ENCODE measurements around the gene WDR31. TPM values are rescaled to one million over a fixed set of nuclear protein-coding genes. Genes with fewer than 3 reads are reported as not detected.
A peak's percentile ranks its signal among the peaks of the same experiment; 100 is the strongest.

WDR31 gene
- total RNA-seq, 1 donor from 2014 or later = 13.0 TPM

DNA sequence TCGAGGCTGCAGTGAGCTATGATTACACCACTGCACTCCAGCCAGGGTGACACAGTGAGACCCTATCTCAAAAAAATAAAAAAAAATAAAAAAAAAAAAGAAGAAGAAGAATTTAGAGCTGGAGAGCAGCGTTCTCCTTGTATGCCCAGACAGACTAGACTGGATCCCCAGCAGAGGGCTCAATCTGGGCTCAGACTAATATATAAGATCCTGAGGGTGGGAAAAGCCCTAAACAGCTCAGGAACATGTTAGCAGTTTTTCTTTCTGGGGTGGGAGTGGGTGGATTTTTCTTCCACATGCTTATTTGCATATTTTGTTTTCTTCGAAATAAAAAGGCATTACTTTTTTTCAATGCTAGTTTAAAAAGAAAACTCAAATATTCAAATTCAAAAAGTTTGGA, 8.4 kb upstream of the WDR31 start:
- intact Hi-C loops (cut with DNase I) = no loop called here
- DNase-seq (ENCODE audit: missing footprints) = no peak
- ATAC-seq = no peak

- intact Hi-C loops (cut with DNase I) = no loop called here
- ATAC-seq = no peak
Measured at GRCh38 chr9:113345671-113346070, 5.6 kb upstream of the WDR31 start.

GRCh38 chr9:113345190-113345589, 5.1 kb upstream of the WDR31 start:
- intact Hi-C loops (cut with DNase I) = no loop called here
- no peak for DNase-seq (ENCODE audit: missing footprints)
- ATAC-seq = no peak

More at GRCh38 chr9:113345671-113346070, 5.6 kb upstream of the WDR31 start:
- DNase-seq (ENCODE audit: missing footprints) = no peak

GRCh38 chr9:113343732-113344231, 3.7 kb upstream of the WDR31 start:
- ATAC-seq = peak; percentile 77
- peak; percentile 77 for DNase-seq (ENCODE audit: missing footprints)
- intact Hi-C loops (cut with DNase I) = loop anchor here (1.0 kb wide), 1 partner anchor 55 kb away; no protein-coding TSS in a partner anchor

DNA sequence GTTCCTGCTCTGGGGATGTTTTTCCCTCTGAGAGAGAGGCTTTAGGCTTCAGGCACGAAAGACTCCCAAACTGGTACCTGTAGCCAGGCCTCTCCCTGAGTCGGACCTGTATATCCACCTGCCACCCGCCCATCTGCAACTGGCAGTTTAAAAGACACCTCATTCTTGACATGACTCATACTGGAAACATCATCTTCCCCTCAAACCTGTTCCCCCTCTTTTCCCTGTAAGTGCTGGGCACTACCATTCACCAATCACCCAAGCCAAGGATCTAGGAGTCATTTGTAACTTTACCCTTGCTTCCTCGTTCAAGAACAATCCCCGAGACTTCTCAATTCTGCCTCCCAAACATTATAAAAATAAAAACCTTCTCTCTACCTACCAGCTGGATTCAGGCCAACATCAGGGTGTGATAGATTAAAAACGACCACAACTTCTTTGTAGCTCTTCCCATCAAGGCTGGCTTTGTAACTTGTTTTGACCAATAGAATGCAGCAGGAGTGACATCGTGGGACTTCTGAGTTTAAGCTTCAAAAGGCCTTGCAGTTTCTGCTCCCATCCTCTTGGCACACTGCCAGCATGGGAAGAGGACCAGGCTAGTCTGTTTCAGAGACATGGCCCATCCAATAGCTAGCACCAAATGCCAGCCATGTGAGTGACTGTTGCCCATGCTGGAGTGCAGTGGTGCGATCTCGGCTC, 1.8 kb upstream of the WDR31 start:
- DNase-seq (ENCODE audit: missing footprints) = no peak

GRCh38 chr9:113337714-113338113, 2.4 kb downstream of the WDR31 start:
- no peak for ATAC-seq
- DNase-seq (ENCODE audit: missing footprints) = no peak
- intact Hi-C loops (cut with DNase I) = loop anchor here (2.0 kb wide), 2 partner anchors 25 to 63 kb away; partner anchors contain the start of genes CDC26 and PRPF4

More for the DNA sequence above, 1.8 kb upstream of the WDR31 start:
- no peak for ATAC-seq
- intact Hi-C loops (cut with DNase I) = no loop called here

- ATAC-seq = no peak
- intact Hi-C loops (cut with DNase I) = no loop called here
- no peak for DNase-seq (ENCODE audit: missing footprints)
Measured at GRCh38 chr9:113331780-113332179, 8.3 kb downstream of the WDR31 start.

GRCh38 chr9:113328045-113328782, 11.9 kb downstream of the WDR31 start:
- ATAC-seq (peak; percentile 91), DNase-seq (ENCODE audit: missing footprints) (no peak)
- intact Hi-C loops (cut with DNase I) = no loop called here

GRCh38 chr9:113326230-113326629, 13.8 kb downstream of the WDR31 start:
- ATAC-seq = no peak
- no peak for DNase-seq (ENCODE audit: missing footprints)

GRCh38 chr9:113322671-113323070, 17.4 kb downstream of the WDR31 start:
- intact Hi-C loops (cut with DNase I) = no loop called here
- DNase-seq (ENCODE audit: missing footprints) (no peak), ATAC-seq (no peak)

More at GRCh38 chr9:113326230-113326629, 13.8 kb downstream of the WDR31 start:
- intact Hi-C loops (cut with DNase I) = no loop called here

- intact Hi-C loops (cut with DNase I) = no loop called here
- DNase-seq (ENCODE audit: missing footprints) = no peak
Measured at GRCh38 chr9:113320051-113320450, 20.0 kb downstream of the WDR31 start.

DNA sequence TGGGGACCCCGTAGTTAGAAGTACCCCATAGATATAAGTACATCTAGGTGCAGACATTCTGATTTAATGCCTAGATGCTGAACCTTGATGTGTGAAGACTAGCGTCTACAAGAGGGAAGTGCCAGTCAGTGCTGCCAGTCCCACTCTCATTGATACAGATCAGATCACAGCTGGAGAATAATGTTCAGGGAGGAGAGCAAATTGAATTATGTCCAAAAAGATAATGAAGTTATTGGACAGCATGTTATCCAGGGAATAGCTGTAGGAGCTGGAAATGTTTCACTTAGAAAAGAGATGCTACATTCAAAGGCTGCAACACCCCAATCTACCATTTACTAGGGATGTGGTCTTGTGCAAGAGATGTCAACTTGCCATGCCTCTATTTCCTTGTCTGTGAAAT, 21.0 kb downstream of the WDR31 start:
- intact Hi-C loops (cut with DNase I) = no loop called here
- no peak for DNase-seq (ENCODE audit: missing footprints)

More at GRCh38 chr9:113320051-113320450, 20.0 kb downstream of the WDR31 start:
- ATAC-seq = no peak

DNA sequence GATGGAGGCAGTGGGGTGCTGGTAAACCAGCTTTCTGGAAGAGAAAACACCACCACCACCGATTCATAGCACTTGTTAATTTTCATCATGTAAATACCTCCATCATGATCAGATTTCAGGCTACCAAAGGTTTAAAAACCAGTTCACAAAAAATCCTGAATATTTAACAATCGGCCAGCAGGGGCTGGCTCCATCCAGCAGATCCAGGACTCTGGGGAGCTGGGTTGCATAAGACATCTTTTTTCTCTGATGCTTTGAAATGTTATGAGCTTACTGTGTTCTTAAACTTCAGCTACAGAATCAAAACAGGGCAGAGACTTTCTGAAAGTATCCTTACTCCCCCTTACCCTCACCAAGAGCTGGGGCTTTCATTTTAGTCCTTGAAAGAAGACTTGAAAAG, 22.3 kb downstream of the WDR31 start:
- ATAC-seq = no peak
- DNase-seq (ENCODE audit: missing footprints) = no peak
- intact Hi-C loops (cut with DNase I) = no loop called here

More for the DNA sequence above, 21.0 kb downstream of the WDR31 start:
- ATAC-seq = no peak

GRCh38 chr9:113316030-113316429, 24.0 kb downstream of the WDR31 start:
- no peak for ATAC-seq
- DNase-seq (ENCODE audit: missing footprints) = no peak
- intact Hi-C loops (cut with DNase I) = no loop called here

DNA sequence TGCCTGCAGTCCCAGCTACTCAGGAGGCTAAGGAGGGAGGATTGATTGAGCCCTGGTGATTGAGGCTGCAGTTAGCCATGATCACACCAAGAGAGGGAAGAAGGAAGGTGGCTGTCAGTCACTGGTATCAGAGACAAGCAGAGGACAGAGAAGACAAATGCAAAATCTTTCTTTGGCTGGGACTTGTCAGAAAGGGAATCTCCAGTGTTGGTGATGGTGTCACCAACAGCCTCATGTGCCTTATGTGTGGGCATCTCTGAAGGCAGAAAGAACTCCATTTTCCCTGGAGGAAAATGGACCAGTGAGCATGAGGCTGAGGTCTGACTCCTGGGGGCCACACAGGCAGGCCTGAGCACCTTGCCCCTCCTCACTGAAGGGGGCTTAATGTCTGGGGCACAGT, 24.8 kb downstream of the WDR31 start:
- no peak for ATAC-seq
- intact Hi-C loops (cut with DNase I) = no loop called here
- DNase-seq (ENCODE audit: missing footprints) = no peak

- intact Hi-C loops (cut with DNase I) = loop anchor here (2.0 kb wide), 1 partner anchor 26 kb away; no protein-coding TSS in a partner anchor
- DNase-seq (ENCODE audit: missing footprints) (no peak), ATAC-seq (no peak)
Measured at GRCh38 chr9:113313261-113313660, 26.8 kb downstream of the WDR31 start.

DNA sequence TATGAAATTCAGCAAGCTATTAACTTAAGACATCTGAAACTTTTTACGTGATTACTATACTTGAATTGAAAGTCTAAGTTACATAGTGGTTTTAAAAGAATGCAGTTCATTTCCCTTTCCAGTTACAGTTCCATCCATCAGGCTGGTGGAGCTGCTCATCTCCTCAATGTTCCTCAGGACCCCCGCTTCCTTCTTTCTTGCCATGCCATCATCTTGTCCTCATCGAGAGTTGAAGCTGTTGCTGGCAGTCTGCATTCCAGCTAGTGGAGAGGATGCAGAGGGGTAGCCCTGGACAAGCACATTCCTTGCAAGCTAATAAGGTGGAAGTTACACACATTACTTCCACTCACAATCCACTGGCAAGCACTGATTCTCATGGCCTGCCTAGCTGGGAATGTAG, 28.1 kb downstream of the WDR31 start:
- DNase-seq (ENCODE audit: missing footprints) (no peak), ATAC-seq (no peak)
- intact Hi-C loops (cut with DNase I) = loop anchor here (2.0 kb wide), 2 partner anchors 27 to 89 kb away; partner anchors contain the start of gene ALAD

- intact Hi-C loops (cut with DNase I) = loop anchor here (2.0 kb wide), 1 partner anchor 90 kb away; the partner anchor contains the start of gene ALAD
- DNase-seq (ENCODE audit: missing footprints) (no peak), ATAC-seq (peak; percentile 68)
Measured at GRCh38 chr9:113310538-113310937, 29.5 kb downstream of the WDR31 start.

GRCh38 chr9:113309204-113309813, 30.8 kb downstream of the WDR31 start:
- intact Hi-C loops (cut with DNase I) = loop anchor here (1.0 to 2.0 kb wide), 2 partner anchors 98 to 349 kb away; no protein-coding TSS in a partner anchor

More at GRCh38 chr9:113309204-113309813, 30.8 kb downstream of the WDR31 start:
- DNase-seq (ENCODE audit: missing footprints) (no peak), ATAC-seq (no peak)
